HG03095 (cell line): ENCODE data around the gene IFNL4.
"Not testable (repeated sequence)": the region's sequence is repeated elsewhere in the genome, so short reads cannot be mapped to it uniquely, and the experiment has no call there.

ENCODE experiments used
- ATAC-seq: cut with Tn5 transposase; IDR thresholded peaks from one replicate; pipeline ENCODE4 v1.9.1; 2021; ENCODE audit warnings: moderate library complexity; ENCODE audit not compliant: unreplicated experiment

The IFNL4 gene

GRCh38 chr19:39257227-39257626 is 8.6 kb upstream of the IFNL4 start:
- no peak for ATAC-seq

DNA sequence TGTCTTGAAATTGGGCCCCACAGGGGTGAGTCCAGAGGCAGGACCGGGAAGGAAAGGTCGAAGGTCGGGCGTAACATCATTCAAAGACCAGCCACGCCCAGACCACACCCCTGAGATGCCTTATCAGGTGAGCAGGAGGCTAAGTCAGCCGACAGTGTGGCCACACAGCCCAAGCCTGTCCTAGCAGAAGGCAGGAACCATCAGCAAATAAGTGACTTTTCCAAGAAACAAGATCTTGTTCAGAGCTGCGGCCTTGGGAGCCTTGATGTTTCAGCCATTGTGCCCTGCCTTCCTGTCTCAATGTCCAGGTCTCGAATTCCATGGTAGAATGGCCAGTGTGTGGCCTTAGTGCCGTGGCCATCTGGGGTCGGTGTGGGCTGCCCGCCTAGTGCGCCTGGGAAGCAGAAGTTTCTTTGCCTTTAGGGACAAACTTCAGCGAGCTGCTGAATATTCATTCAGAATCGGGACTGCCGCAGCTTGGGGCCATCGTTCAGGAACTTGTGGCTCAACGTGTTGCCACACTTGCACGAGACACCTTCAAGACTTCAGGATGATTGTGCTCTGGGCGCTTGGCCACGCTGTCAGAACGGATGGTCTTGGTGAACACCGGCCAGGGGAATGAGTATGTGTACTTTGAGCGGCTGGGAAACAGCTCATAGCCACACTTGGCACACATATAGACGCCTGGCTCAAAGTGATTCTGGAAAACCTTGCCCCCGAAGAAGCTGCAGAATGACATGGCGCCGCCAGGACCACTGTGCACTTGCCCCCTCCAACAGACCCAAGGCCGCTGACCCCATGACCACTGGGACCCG is 6.1 kb upstream of the IFNL4 start:
- no peak for ATAC-seq

DNA sequence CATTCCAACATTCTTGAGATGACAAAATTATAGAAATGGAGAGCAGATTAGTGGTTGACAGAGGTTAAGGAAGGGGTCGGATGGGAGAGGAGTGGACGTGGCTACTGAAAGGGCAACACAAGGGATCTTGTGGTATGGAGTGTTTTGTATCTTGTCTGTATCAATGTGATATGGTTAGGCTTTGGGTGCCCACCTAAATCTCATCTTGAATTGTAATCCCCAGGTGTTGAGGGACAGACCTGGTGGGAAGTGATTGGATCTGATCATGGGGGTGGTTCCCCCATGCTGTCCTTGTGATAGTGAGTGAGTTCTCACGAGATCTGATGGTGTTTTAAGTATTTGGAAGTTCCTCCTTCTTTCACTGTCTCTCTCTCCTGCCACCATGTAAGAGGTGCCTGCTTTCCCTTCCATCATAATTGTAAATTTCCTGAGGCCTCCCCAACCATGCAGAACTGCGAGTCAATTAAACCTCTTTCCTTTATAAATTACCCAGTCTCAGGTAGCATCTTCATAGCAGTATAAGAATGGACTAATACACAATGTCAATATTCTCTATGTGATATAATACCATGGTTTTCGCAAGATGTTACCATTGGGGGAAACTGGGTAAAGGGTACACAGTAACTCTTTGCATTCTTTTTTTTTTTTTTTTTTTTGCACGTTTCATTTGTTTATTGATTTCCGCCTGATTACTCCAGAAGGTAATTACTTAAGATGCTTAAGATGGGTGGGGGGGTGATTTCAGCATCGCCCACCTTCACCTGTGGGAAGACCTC is 4.9 kb upstream of the IFNL4 start:
- ATAC-seq: no peak

DNA sequence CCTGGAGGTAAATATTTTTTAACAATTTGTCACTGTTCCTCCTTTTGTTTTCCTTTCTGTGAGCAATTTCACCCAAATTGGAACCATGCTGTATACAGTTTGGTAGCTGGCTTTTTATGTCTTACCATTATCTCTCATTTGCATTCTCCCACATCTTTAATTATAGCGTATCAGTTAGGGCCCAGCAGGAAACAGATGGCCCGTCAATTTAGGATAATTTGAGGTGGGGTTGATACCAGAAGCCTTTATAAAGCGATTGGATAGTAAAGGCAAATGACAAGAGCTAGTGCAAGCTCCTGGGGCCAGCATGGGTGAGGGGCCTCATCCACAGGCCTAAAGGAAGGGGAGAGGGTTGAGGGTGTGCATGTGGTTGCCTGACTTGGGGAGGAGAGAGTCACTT is 3.8 kb upstream of the IFNL4 start:
- no peak for ATAC-seq

DNA sequence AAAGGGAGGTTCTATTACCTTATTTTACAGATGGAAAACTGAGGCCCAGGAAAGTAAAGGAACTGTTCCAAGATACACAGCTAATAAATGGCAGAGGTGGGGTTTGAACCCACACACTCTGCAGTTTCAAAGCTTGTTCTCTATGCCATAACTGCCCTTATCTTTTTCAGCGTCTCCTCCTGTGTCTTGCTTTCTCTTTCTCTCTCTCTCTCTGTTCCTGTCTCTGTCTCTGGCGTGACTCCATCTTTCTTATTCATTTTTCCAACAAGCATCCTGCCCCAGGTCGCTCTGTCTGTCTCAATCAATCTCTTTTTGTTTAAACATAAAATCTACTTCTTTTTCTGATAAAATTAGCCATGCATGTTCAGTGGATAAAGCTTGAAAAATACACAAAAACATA is 3.2 kb upstream of the IFNL4 start:
- no peak for ATAC-seq

GRCh38 chr19:39251081-39251480 is 2.4 kb upstream of the IFNL4 start:
- no peak for ATAC-seq

- ATAC-seq: no peak
These were observed 673 bp downstream of the IFNL4 start for GRCh38 chr19:39247701-39248664.

- ATAC-seq: no peak
These were observed 1.5 kb downstream of the IFNL4 start for GRCh38 chr19:39246951-39247669.

- not testable (repeated sequence) for ATAC-seq
These were observed 3.5 kb downstream of the IFNL4 start for GRCh38 chr19:39245166-39245565.

DNA sequence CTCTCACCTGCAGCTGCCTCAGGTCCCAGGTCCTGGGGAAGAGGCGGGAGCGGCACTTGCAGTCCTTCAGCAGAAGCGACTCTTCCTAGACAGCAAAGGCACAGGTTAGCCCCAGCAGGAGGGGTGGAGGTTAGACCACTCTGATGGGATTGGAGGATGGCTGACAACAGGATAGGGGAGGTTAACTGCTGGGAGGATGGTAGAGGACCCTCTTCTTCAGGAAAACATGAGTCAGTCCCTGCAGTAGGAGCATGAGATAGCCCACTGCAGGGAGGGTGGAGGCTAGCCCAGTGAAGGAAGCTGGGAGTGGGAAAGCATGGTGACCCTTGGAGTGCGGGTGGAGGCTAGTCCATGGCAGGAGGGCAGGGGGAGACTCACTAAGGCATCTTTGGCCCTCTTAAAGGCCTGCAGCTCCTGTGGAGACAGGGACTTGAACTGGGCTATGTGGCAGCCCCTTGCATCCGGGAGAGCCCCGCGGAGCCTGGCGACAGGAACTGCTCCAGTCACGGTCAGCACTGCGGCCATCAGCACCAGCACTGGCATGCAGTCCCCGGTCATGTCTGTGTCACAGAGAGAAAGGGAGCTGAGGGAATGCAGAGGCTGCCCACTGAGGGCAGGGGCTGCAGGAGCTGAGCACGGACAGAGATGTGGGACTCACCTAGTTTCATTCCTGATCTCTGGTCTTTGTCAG is 4.1 kb downstream of the IFNL4 start, which contains the start of gene IFNL3:
IFNL3 (minus strand) TSS at position 597 of the 691 bp plus-strand sequence; CDS start at position 558, 39 bp downstream.
- ATAC-seq: not testable (repeated sequence)

- not testable (repeated sequence) for ATAC-seq
These were observed 4.9 kb downstream of the IFNL4 start for GRCh38 chr19:39243741-39244140.

DNA sequence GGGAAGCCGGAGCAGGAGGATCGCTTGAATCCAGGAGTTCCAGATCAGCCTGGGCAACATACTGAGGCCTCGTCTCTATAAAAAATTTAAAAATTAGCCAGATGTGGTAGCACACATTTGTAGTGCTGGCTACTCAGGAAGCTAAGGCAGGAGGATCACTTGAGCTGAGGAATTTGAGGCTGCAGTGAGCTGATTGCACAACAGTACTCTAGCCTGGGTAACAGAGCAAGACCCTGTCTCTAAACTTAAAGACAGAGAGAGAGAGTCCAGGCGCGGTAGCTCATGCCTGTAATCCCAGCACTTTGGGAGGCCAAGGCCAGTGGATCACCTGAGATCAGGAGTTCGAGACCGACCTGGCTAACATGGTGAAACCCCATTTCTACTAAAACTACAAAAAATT is 8.2 kb downstream of the IFNL4 start:
- ATAC-seq: no peak

GRCh38 chr19:39238944-39239343 is 9.7 kb downstream of the IFNL4 start:
- no peak for ATAC-seq

DNA sequence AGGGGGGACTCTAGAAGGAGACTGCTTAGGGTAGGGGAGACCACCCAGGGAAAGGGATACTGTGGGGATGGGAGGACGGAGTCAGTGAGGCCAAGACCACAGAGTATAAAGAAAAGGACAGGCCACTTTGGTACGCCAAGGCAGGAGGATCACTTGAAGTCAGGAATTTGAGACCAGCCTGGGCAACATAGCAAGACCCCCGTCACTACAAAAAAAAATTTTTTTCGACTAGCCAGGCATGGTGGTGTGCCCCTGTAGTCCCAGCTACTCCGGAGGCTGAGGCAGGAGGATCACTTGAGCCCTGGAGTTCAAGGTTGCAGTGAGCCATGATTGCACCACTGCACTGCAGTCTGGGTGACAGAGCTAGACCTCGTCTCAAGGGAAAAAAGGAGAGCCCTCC is 10.4 kb downstream of the IFNL4 start:
- no peak for ATAC-seq

- ATAC-seq: peak; percentile 88
These were observed 11.2 kb downstream of the IFNL4 start for GRCh38 chr19:39237200-39238184.

- no peak for ATAC-seq
These were observed 12.1 kb downstream of the IFNL4 start for GRCh38 chr19:39236527-39236926.

DNA sequence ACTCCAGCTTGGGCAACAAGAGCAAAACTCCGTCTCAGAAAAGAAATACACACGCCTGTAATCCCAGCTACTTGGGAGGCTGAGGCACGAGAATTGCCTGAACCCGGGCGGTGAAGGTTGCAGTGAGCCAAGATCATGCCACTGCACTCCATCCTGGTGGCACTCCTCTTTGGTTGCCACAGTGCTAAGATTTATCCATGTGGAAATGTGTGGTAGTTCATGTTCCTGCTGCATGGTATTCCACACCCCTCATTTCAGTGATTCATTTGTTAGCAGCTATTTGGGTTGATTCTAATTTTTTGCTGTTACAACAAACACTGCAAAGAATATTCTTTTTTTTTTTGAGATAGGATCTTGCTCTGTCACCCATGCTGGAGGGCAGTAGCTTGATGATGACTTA is 15.9 kb downstream of the IFNL4 start:
- ATAC-seq: no peak

DNA sequence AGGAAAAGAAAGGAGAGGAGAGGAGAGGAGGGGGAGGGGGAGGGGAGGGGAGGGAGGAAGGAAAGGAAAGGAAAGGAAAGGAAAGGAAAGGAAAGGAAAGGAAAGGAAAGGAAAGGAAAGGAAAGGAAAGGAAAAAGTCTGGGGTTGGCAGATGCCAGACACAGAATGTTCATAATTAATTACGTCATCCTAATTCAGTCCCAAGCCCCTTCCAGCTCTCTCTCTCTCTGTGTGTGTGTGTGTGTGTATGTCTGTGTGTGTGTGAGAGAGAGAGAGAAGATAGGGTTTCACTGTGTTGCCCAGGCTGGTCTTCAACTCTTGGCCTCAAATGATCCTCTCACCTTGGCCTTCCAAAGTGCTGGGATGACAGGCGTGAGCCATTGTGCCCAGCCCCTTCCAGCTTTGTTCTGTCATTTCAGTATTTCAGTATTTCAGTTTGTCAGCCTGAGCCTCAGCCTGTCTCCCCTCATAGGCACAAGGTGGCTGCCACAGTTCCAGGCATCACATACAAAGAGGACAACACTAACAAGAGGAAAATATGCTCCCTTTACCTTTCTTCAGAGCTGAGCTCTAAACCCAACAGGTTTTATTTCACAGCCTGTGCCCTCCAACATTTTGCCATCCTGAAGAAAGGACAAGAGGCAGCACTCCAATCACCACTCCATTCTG is 18.4 kb downstream of the IFNL4 start:
- ATAC-seq: no peak
